GM18520 (cell line): ENCODE measurements around the gene PHTF2.

ENCODE experiments used
- ATAC-seq: cut with Tn5 transposase; IDR thresholded peaks from one replicate; pipeline ENCODE4 v1.9.1; 2021; ENCODE audit not compliant: unreplicated experiment

Gene PHTF2

GRCh38 chr7:77918676-77919075 lies 120.1 kb downstream of the PHTF2 start:
- ATAC-seq, result no peak

GRCh38 chr7:77923419-77923818 lies 124.8 kb downstream of the PHTF2 start:
- no peak for ATAC-seq

- ATAC-seq, result no peak
Observed at GRCh38 chr7:77930496-77930895, 131.9 kb downstream of the PHTF2 start.

GRCh38 chr7:77931841-77932240 lies 133.3 kb downstream of the PHTF2 start:
- no peak for ATAC-seq

GRCh38 chr7:77933394-77933793 lies 134.8 kb downstream of the PHTF2 start:
- ATAC-seq, result no peak

GRCh38 chr7:77935652-77936348 lies 137.2 kb downstream of the PHTF2 start:
- no peak for ATAC-seq

GRCh38 chr7:77940647-77941046 lies 142.1 kb downstream of the PHTF2 start:
- ATAC-seq, result no peak

- no peak for ATAC-seq
Observed at GRCh38 chr7:77942431-77942830, 143.9 kb downstream of the PHTF2 start.

GRCh38 chr7:77944183-77945182 lies 145.9 kb downstream of the PHTF2 start:
- ATAC-seq, result no peak

GRCh38 chr7:77950548-77950947 lies 152.0 kb downstream of the PHTF2 start:
- ATAC-seq, result no peak

- no peak for ATAC-seq
Observed at GRCh38 chr7:77954773-77955555, 156.4 kb downstream of the PHTF2 start.

GRCh38 chr7:77958436-77958835 lies 159.9 kb downstream of the PHTF2 start:
- ATAC-seq, result no peak

- no peak for ATAC-seq
Observed at GRCh38 chr7:77959080-77959479, 160.5 kb downstream of the PHTF2 start.

- ATAC-seq, result no peak
Observed at GRCh38 chr7:77960336-77960735, 161.8 kb downstream of the PHTF2 start.

- no peak for ATAC-seq
Observed at GRCh38 chr7:77967429-77967828, 168.9 kb downstream of the PHTF2 start.

- ATAC-seq, result no peak
Observed at GRCh38 chr7:77971726-77972125, 173.2 kb downstream of the PHTF2 start.

GRCh38 chr7:77975672-77976480 lies 177.3 kb downstream of the PHTF2 start:
- no peak for ATAC-seq

GRCh38 chr7:77979219-77979618 lies 180.6 kb downstream of the PHTF2 start:
- ATAC-seq, result no peak

- no peak for ATAC-seq
Observed at GRCh38 chr7:77980087-77980713, 181.6 kb downstream of the PHTF2 start.
